Keratinocyte (primary cell): ENCODE results near the gene PTGES. TPM values are rescaled to one million over a fixed set of nuclear protein-coding genes. Genes with fewer than 3 reads are reported as not detected.

ENCODE experiments used
- DNase-seq: peaks from one replicate; pipeline ENCODE4 v3.0.0-alpha.2; 2011; ENCODE audit warnings: low read depth, missing footprints, low spot score
- FAIRE-seq: peaks from 2 replicates; lab custom pipeline; 2011; peaks lifted over from hg19 to GRCh38; lab: Jason Lieb, UNC
- H2AFZ ChIP-seq: 2 replicates; pipeline ENCODE4 v1.6.0; 2012; ENCODE audit warnings: low read length, control low read depth, inconsistent platforms; ENCODE audit not compliant: control insufficient read depth
- H3K27ac ChIP-seq: 2 replicates; pipeline ENCODE4 v1.5.1; 2011; ENCODE audit warnings: low read length; ENCODE audit not compliant: control insufficient read depth, insufficient read depth
- H3K27me3 ChIP-seq: 3 replicates; pipeline ENCODE4 v1.6.0; 2011; ENCODE audit warnings: low read length; ENCODE audit not compliant: control insufficient read depth, insufficient read depth; ENCODE audit errors: extremely low read depth
- H3K36me3 ChIP-seq, 2 experiments: 2 replicates in 1 of 2; 3 replicates in 1 of 2; pipeline ENCODE4 v1.5.1; 2011; ENCODE audit warnings: low read length in 2 of 2, mild to moderate bottlenecking in 1 of 2; ENCODE audit not compliant: control insufficient read depth in 2 of 2, insufficient read depth in 2 of 2; ENCODE audit errors: extremely low read depth in 1 of 2
- H3K4me1 ChIP-seq: 3 replicates; pipeline ENCODE4 v1.5.1; 2011; ENCODE audit warnings: low read length; ENCODE audit not compliant: control insufficient read depth, insufficient read depth; ENCODE audit errors: extremely low read depth
- H3K4me2 ChIP-seq: 3 replicates; pipeline ENCODE4 v1.6.0; 2011; ENCODE audit warnings: low read depth, low read length; ENCODE audit not compliant: control insufficient read depth, insufficient read depth; ENCODE audit errors: extremely low read depth
- H3K4me3 ChIP-seq, 3 experiments: fragments of 200-600 bp in 1 of 3; sonication (generic) in 1 of 3; 2 replicates in 2 of 3; 3 replicates in 1 of 3; pipeline ENCODE4 v1.5.1; 2011 to 2016; ENCODE audit warnings: low read length in 3 of 3, mild to moderate bottlenecking in 3 of 3, control low read depth in 2 of 3, inconsistent platforms in 1 of 3, low read depth in 1 of 3, mixed read lengths in 1 of 3, mixed run types in 1 of 3, moderate library complexity in 1 of 3; ENCODE audit not compliant: control insufficient read depth in 2 of 3, insufficient read depth in 2 of 3; ENCODE audit errors: extremely low read depth in 1 of 3
- H3K79me2 ChIP-seq: 2 replicates; pipeline ENCODE4 v1.6.0; 2012; ENCODE audit warnings: low read length; ENCODE audit not compliant: control insufficient read depth, insufficient read depth
- H3K9ac ChIP-seq: 3 replicates; pipeline ENCODE4 v1.6.0; 2011; ENCODE audit warnings: low read length; ENCODE audit not compliant: control insufficient read depth, insufficient read depth; ENCODE audit errors: extremely low read depth
- H3K9me1 ChIP-seq: 3 replicates; pipeline ENCODE4 v1.6.0; 2011; ENCODE audit warnings: low read length; ENCODE audit not compliant: control insufficient read depth, insufficient read depth; ENCODE audit errors: extremely low read depth
- H3K9me3 ChIP-seq: 2 replicates; pipeline ENCODE4 v1.5.1; 2012; ENCODE audit warnings: low read depth, low read length; ENCODE audit not compliant: control insufficient read depth
- H4K20me1 ChIP-seq: 3 replicates; pipeline ENCODE4 v1.6.0; 2011; ENCODE audit warnings: low read length; ENCODE audit not compliant: control insufficient read depth, insufficient read depth; ENCODE audit errors: extremely low read depth
- EZH2 ChIP-seq: IDR thresholded peaks from one replicate; pipeline ENCODE4 v1.6.1; 2012; ENCODE audit warnings: inconsistent platforms, mild to moderate bottlenecking, low read length, moderate library complexity
- dilution Hi-C: fragments of 300-500 bp; cut with MboI; formaldehyde crosslinking; loops from one replicate; pipeline ENCODE4 v1.7.0; 2020; ENCODE audit warnings: low sequenced_read_pairs; ENCODE audit not compliant: extremely low pct_ligation_motif_present
- polyA plus RNA-seq, 5 experiments: library from polyadenylated mRNA; depleted of rRNA in 3 of 5; stranded (reverse) in 3 of 5; stranded (forward) in 1 of 5; unstranded in 1 of 5; fragments of >200 nt; gene quantifications; 1 replicate in 1 of 5; 2 replicates in 3 of 5; 3 replicates in 1 of 5; pipeline versions ENCODE4 v1.2.1 to v1.2.3, GENCODE V29; 2011 to 2012; ENCODE audit warnings: missing spikeins in 2 of 5, low read depth in 1 of 5, low replicate concordance in 1 of 5
- TF ChIP-seq, protein P1 (sequence below), 3 experiments: IDR thresholded peaks in 1 of 3; conservative IDR thresholded peaks in 1 of 3; optimal IDR thresholded peaks in 1 of 3; 2 replicates in 2 of 3; 3 replicates in 1 of 3; pipeline versions ENCODE3 to v1.5.1; 2011; ENCODE audit warnings: low read length in 3 of 3, mild to moderate bottlenecking in 3 of 3, moderate library complexity in 2 of 3, control low read depth in 1 of 3, inconsistent platforms in 1 of 3; ENCODE audit not compliant: insufficient read depth in 2 of 3; ENCODE audit errors: extremely low read depth in 1 of 3

Gene PTGES
- polyA plus RNA-seq, 1 donor (not counting 4 experiments of a cell fraction or from before 2014, with no cell fraction given): 19.7 TPM

DNA sequence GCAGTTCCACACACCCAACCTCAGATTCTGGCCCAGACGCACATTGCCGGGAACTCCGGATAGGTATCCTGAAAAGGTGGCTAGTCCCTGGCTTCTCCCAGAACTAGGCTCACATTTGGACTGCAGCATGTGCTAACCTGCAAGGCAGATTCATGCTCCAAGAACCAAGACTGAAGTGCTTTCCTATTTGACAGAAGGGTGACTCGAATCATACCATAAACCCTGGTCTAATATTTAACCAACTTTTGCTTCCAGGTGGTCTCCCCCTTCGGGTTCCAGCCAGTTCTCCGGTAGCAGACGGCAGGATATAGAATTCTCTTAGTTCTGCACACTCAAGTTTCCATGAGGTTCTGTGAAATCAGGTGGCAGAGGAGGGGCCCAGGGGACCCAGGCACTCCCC, 7.6 kb downstream of the PTGES start:
- no peak for DNase-seq
- no peak for TF ChIP-seq EZH2
- TF ChIP-seq, protein P1, sequence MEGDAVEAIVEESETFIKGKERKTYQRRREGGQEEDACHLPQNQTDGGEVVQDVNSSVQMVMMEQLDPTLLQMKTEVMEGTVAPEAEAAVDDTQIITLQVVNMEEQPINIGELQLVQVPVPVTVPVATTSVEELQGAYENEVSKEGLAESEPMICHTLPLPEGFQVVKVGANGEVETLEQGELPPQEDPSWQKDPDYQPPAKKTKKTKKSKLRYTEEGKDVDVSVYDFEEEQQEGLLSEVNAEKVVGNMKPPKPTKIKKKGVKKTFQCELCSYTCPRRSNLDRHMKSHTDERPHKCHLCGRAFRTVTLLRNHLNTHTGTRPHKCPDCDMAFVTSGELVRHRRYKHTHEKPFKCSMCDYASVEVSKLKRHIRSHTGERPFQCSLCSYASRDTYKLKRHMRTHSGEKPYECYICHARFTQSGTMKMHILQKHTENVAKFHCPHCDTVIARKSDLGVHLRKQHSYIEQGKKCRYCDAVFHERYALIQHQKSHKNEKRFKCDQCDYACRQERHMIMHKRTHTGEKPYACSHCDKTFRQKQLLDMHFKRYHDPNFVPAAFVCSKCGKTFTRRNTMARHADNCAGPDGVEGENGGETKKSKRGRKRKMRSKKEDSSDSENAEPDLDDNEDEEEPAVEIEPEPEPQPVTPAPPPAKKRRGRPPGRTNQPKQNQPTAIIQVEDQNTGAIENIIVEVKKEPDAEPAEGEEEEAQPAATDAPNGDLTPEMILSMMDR (optimal IDR thresholded peaks at IDR 0.05 in 1 of 3, IDR thresholded peaks at IDR 0.05 in 1 of 3, conservative IDR thresholded peaks at IDR 0.05 in 1 of 3; ENCODE audit: extremely low read depth in 1 of 3, insufficient read depth in 2 of 3, low read length in 3 of 3): no peak
- H3K79me2 ChIP-seq: no peaks in the 10 kb centered on the region
- no peak overlapping the region for H2AFZ ChIP-seq
- dilution Hi-C loops: no loop called here
- H3K4me2 ChIP-seq: no peak overlapping the region
- no peak for FAIRE-seq
- H3K36me3 ChIP-seq: peaks cover 0 to 9% of the 10 kb centered on the region in 2 experiments
- no peaks in the 10 kb centered on the region for H3K27me3 ChIP-seq
- no peak overlapping the region for H3K9ac ChIP-seq
- H3K9me1 ChIP-seq: no peaks in the 10 kb centered on the region
- H3K9me3 ChIP-seq: no peaks in the 10 kb centered on the region
- no peaks in the 10 kb centered on the region for H4K20me1 ChIP-seq
- peaks cover 26% of the 10 kb centered on the region for H3K4me1 ChIP-seq
- H3K4me3 ChIP-seq: no peak overlapping the region
- no peak overlapping the region for H3K27ac ChIP-seq

GRCh38 chr9:129740666-129741464, 12.0 kb downstream of the PTGES start:
- no peak for DNase-seq
- Histone ChIP-seq H4K20me1 (no peaks in the 10 kb centered on the region), H3K27me3 (no peaks in the 10 kb centered on the region), H3K9ac (no peak overlapping the region), H3K4me3 (no peak overlapping the region), H3K9me1 (no peaks in the 10 kb centered on the region), H3K9me3 (no peaks in the 10 kb centered on the region), H3K27ac (no peak overlapping the region), H3K36me3 (peaks cover 3 to 6% of the 10 kb centered on the region in 2 experiments), H2AFZ (no peak overlapping the region), H3K79me2 (no peaks in the 10 kb centered on the region), H3K4me2 (no peak overlapping the region), H3K4me1 (peaks cover 12% of the 10 kb centered on the region)
- no peak for TF ChIP-seq EZH2
- TF ChIP-seq, protein P1 (optimal IDR thresholded peaks at IDR 0.05 in 1 of 3, IDR thresholded peaks at IDR 0.05 in 1 of 3, conservative IDR thresholded peaks at IDR 0.05 in 1 of 3; ENCODE audit: extremely low read depth in 1 of 3, insufficient read depth in 2 of 3, low read length in 3 of 3): no peak
- FAIRE-seq: no peak
- dilution Hi-C loops: no loop called here
